ENCODE results near the gene CNOT6L. TPM values are rescaled to one million over a fixed set of nuclear protein-coding genes. Genes with fewer than 3 reads are reported as not detected.

CNOT6L gene
- total RNA-seq, 1 donor from 2014 or later, result 62.5 TPM

DNA sequence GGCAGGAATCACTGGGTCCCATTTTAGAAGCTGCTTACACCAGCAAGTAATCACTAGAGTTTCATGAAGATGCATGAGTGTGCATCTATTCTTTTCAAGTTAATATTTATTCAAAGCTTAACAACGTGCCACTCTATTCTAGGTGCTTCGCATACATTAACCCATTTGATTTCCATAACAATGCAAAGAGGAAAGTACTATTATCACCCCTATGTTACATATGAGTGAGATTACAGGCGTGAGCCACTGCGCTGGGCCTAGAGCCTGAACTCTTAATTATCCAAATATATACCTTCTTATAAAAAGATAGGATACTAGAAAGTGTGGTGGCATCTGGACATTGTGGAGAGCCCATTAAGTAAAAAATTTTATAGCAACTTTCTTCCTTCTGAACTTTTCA is 148.1 kb downstream of the CNOT6L start:
- ATAC-seq (no peak), DNase-seq (ENCODE audit: low spot score) (no peak)
- intact Hi-C loops (cut with DNase I), result no loop called here

DNA sequence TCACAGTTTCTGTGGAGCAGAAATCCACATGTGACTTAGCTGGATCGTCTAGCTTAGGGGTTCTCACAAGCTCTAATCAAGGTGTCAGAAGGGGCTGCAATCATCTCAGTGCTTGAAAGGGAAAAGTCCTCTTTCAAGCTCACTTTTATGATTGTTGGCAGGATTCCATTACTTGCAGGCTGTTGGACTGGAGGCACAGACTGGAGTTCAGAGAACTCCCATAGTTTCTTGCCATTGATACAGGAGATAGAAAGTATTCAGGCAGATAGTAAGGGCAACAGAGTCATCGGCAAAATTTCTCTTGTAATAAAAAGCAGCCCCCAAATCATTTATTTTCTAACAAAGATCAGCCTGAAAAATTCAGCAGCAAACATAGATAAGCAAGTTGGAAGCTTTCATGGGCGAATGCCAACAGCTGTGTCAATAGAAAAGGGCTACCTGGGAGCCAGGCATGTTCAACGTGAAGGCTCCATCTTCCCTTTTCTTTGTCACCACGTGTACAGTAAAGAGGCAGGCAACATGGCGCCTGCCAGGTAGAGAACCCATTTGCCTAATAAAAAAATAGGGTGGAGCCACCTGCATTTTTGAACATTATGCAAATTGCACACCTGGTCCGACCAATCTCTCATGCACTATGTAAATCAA is 149.1 kb downstream of the CNOT6L start:
- no peak for DNase-seq (ENCODE audit: low spot score)
- intact Hi-C loops (cut with DNase I), result no loop called here
- ATAC-seq, result no peak

DNA sequence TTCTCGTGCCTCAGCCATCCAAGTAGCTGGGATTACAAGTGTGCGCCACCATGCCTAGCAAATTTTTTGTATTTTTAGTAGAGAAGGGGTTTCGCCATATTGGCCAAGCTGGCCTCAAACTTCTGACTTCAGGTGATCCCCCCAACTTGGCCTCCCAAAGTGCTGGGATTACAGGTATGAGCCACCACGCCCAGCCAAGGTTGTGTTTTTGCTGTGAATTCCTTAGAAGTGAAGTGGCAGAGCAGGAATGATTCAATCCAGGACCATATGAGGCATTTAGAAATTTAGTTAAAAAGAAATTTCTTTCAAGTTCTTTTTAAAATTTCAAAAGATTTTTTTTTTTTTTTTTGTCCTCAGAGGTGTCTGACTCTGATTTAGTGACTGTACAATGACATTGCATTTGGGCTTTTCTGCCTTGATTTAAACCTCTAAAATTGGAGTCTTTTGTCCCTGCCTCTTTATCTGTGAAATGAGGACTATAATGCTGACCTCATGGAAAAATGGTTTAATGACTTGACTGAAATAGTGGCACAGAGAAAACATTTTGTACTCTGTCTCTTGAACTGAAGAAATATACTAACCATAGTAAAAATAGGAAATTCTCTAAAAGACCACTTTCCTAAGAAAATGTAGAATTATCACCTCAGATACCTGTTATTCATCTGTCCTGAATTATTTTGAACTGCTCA is 153.6 kb downstream of the CNOT6L start:
- intact Hi-C loops (cut with DNase I), result no loop called here
- ATAC-seq (no peak), DNase-seq (ENCODE audit: low spot score) (no peak)

Other genes with a start within 250 kb of the CNOT6L start
- not detected for gene CXCL13, start 213.5 kb downstream of the CNOT6L start, total RNA-seq
- gene MRPL1, start 43.5 kb upstream of the CNOT6L start, total RNA-seq, result 24.9 TPM
- 9.7 TPM for gene FRAS1, start 238.0 kb upstream of the CNOT6L start, total RNA-seq